ENCODE data around the gene PREX1. TPM values are rescaled to one million over a fixed set of nuclear protein-coding genes. Genes with fewer than 3 reads are reported as not detected.

The PREX1 gene
- polyA plus RNA-seq, 1 donor (not counting 4 experiments of a cell fraction or from before 2014, with no cell fraction given) = 0.22 TPM

DNA sequence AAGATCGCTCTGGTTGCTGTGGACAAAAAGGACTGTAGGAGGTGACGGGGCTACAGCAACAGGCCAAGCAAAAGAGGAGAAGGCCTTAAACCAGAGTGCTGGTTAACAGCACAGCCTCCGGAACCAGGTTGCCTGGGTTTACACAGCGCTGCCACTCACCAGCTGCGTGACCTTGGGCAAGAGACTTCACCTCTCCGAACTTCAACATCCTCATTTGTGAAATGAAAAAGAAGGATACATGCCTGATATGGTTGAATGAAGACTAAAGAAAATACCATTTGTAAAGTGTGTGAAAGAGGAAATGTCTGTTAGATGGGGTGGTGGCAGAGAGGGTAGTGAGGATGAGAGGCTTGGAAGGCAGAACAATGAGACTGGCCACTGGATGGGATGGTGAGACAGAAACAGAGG is 44.9 kb downstream of the PREX1 start:
- Histone ChIP-seq H3K9ac (ENCODE audit: control insufficient read depth, extremely low read depth, insufficient read depth, low read length) (no peak overlapping the region), H3K4me2 (ENCODE audit: control insufficient read depth, extremely low read depth, insufficient read depth, low read depth, low read length) (no peak overlapping the region), H4K20me1 (ENCODE audit: control insufficient read depth, extremely low read depth, insufficient read depth, low read length) (no peaks in the 10 kb centered on the region), H3K4me1 (ENCODE audit: control insufficient read depth, extremely low read depth, insufficient read depth, low read length) (no peaks in the 10 kb centered on the region), H3K27ac (ENCODE audit: control insufficient read depth, insufficient read depth, low read length) (no peak overlapping the region), H2AFZ (ENCODE audit: control insufficient read depth, low read length) (no peak overlapping the region), H3K9me1 (ENCODE audit: control insufficient read depth, extremely low read depth, insufficient read depth, low read length) (no peaks in the 10 kb centered on the region), H3K4me3 (ENCODE audit: control insufficient read depth in 2 of 3, extremely low read depth in 1 of 3, insufficient read depth in 2 of 3, low read depth in 1 of 3, low read length in 3 of 3) (no peak overlapping the region), H3K9me3 (ENCODE audit: control insufficient read depth, low read depth, low read length) (no peaks in the 10 kb centered on the region), H3K36me3 (ENCODE audit: control insufficient read depth in 2 of 2, extremely low read depth in 1 of 2, insufficient read depth in 2 of 2, low read length in 2 of 2) (no peaks in the 10 kb centered on the region), H3K27me3 (ENCODE audit: control insufficient read depth, extremely low read depth, insufficient read depth, low read length) (peaks cover 5% of the 10 kb centered on the region), H3K79me2 (ENCODE audit: control insufficient read depth, insufficient read depth, low read length) (no peaks in the 10 kb centered on the region)
- TF ChIP-seq, protein P1, sequence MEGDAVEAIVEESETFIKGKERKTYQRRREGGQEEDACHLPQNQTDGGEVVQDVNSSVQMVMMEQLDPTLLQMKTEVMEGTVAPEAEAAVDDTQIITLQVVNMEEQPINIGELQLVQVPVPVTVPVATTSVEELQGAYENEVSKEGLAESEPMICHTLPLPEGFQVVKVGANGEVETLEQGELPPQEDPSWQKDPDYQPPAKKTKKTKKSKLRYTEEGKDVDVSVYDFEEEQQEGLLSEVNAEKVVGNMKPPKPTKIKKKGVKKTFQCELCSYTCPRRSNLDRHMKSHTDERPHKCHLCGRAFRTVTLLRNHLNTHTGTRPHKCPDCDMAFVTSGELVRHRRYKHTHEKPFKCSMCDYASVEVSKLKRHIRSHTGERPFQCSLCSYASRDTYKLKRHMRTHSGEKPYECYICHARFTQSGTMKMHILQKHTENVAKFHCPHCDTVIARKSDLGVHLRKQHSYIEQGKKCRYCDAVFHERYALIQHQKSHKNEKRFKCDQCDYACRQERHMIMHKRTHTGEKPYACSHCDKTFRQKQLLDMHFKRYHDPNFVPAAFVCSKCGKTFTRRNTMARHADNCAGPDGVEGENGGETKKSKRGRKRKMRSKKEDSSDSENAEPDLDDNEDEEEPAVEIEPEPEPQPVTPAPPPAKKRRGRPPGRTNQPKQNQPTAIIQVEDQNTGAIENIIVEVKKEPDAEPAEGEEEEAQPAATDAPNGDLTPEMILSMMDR (optimal IDR thresholded peaks at IDR 0.05 in 1 of 3, IDR thresholded peaks at IDR 0.05 in 1 of 3, conservative IDR thresholded peaks at IDR 0.05 in 1 of 3; ENCODE audit: extremely low read depth in 1 of 3, insufficient read depth in 2 of 3, low read length in 3 of 3) = no peak
- no peak for TF ChIP-seq EZH2 (IDR thresholded peaks at IDR 0.05; ENCODE audit: low read length)
- dilution Hi-C loops (cut with MboI; ENCODE audit: extremely low pct_ligation_motif_present, low sequenced_read_pairs) = no loop called here
- no peak for DNase-seq (ENCODE audit: low read depth, low spot score)
- no peak for FAIRE-seq

DNA sequence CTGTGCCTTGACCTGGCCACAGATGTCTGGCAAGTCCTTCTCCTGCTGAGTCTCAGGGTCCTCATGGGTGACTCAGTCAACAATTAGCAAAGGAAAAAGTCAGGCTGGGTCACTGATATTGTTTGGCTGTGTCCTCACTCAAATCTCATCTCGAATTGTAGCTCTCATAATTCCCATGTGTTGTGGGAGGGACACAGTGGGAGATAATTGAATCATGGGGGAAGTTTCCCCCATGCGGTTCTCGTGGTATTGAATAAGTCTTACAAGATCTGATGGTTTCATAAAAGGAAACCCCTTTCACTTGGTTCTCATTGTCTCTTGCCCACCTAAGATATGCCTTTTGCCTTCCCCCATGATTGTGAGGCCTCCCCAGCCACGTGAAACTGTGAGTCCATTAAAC is 45.7 kb downstream of the PREX1 start:
- Histone ChIP-seq H3K9ac (ENCODE audit: control insufficient read depth, extremely low read depth, insufficient read depth, low read length) (no peak overlapping the region), H3K27ac (ENCODE audit: control insufficient read depth, insufficient read depth, low read length) (no peak overlapping the region), H3K27me3 (ENCODE audit: control insufficient read depth, extremely low read depth, insufficient read depth, low read length) (peaks cover 4% of the 10 kb centered on the region), H3K4me3 (ENCODE audit: control insufficient read depth in 2 of 3, extremely low read depth in 1 of 3, insufficient read depth in 2 of 3, low read depth in 1 of 3, low read length in 3 of 3) (no peak overlapping the region), H4K20me1 (ENCODE audit: control insufficient read depth, extremely low read depth, insufficient read depth, low read length) (no peaks in the 10 kb centered on the region), H3K4me2 (ENCODE audit: control insufficient read depth, extremely low read depth, insufficient read depth, low read depth, low read length) (no peak overlapping the region), H3K4me1 (ENCODE audit: control insufficient read depth, extremely low read depth, insufficient read depth, low read length) (no peaks in the 10 kb centered on the region), H3K36me3 (ENCODE audit: control insufficient read depth in 2 of 2, extremely low read depth in 1 of 2, insufficient read depth in 2 of 2, low read length in 2 of 2) (no peaks in the 10 kb centered on the region), H3K79me2 (ENCODE audit: control insufficient read depth, insufficient read depth, low read length) (no peaks in the 10 kb centered on the region), H3K9me3 (ENCODE audit: control insufficient read depth, low read depth, low read length) (no peaks in the 10 kb centered on the region), H3K9me1 (ENCODE audit: control insufficient read depth, extremely low read depth, insufficient read depth, low read length) (no peaks in the 10 kb centered on the region), H2AFZ (ENCODE audit: control insufficient read depth, low read length) (no peak overlapping the region)
- no peak for FAIRE-seq
- TF ChIP-seq, protein P1 (optimal IDR thresholded peaks at IDR 0.05 in 1 of 3, IDR thresholded peaks at IDR 0.05 in 1 of 3, conservative IDR thresholded peaks at IDR 0.05 in 1 of 3; ENCODE audit: extremely low read depth in 1 of 3, insufficient read depth in 2 of 3, low read length in 3 of 3) = no peak
- TF ChIP-seq EZH2 (IDR thresholded peaks at IDR 0.05; ENCODE audit: low read length) = no peak
- no peak for DNase-seq (ENCODE audit: low read depth, low spot score)
- dilution Hi-C loops (cut with MboI; ENCODE audit: extremely low pct_ligation_motif_present, low sequenced_read_pairs) = no loop called here
